Right lobe of liver (tissue), 6 donors: ENCODE results near the gene GOLGA6C. TPM values are rescaled to one million over a fixed set of nuclear protein-coding genes. Genes with fewer than 3 reads are reported as not detected.
"Not testable (repeated sequence)": the region's sequence is repeated elsewhere in the genome, so short reads cannot be mapped to it uniquely, and the experiment has no call there.

Source experiments
- ATAC-seq, 4 donors: fragments of 200-7000 bp; cut with Tn5 transposase; one replicate each; pipeline ENCODE4 v1.9.1; 2020; ENCODE audit warnings: mild to moderate bottlenecking in 4 of 4, moderate library complexity in 4 of 4
- DNase-seq, 3 donors: peaks; one replicate each; pipeline ENCODE4 v3.0.0-alpha.2; 2020
- H3K27ac ChIP-seq, 3 donors: fragments of 200-600 bp; one replicate each; pipeline ENCODE4 v1.8.0; 2022
- H3K27me3 ChIP-seq, 2 donors: fragments of 200-600 bp; one replicate each; pipeline ENCODE4 v1.8.0; 2022
- H3K36me3 ChIP-seq, 4 donors: fragments of 200-600 bp; sonication (generic) in 1 of 4; one replicate each; pipeline versions ENCODE4 v1.5.1 to v1.8.0; 2017 to 2022; ENCODE audit warnings: control low read depth in 1 of 4
- H3K4me1 ChIP-seq, 4 donors: fragments of 200-600 bp; sonication (generic) in 1 of 4; one replicate each; pipeline versions ENCODE4 v1.5.1 to v1.8.0; 2017 to 2022; ENCODE audit warnings: control low read depth in 1 of 4
- H3K4me3 ChIP-seq, 3 donors: fragments of 200-600 bp; one replicate each; pipeline ENCODE4 v1.8.0; 2022
- H3K9me3 ChIP-seq, 4 donors: fragments of 200-600 bp; sonication (generic) in 1 of 4; one replicate each; pipeline versions ENCODE4 v1.5.1 to v1.8.0; 2017 to 2022; ENCODE audit warnings: control low read depth in 1 of 4
- POLR2A ChIP-seq: fragments of 450-650 bp; IDR thresholded peaks from one replicate; pipeline ENCODE4 v1.6.1; 2017; ENCODE audit warnings: antibody characterized with exemption, mild to moderate bottlenecking
- WGBS: methylation state at CpG from one replicate; pipeline ENCODE4 v1.1.6; 2018; ENCODE audit warnings: low coverage, low lambda C conversion rate; ENCODE audit not compliant: insufficient coverage; ENCODE audit errors: missing lambda C conversion rate; 5-methylcytosine and 5-hydroxymethylcytosine counted together
- intact Hi-C, 2 donors: fragments of 100-400 bp; cut with DNase I; formaldehyde crosslinking; loops; one replicate each; pipeline versions ENCODE4 v1.11.2 to v1.14.1; 2022
- long read RNA-seq: library from polyadenylated mRNA; unstranded; transcript quantifications from one replicate; pipeline ENCODE4 v2.0.0, GENCODE V29; 2019
- total RNA-seq, 6 experiments: library from RNA; depleted of rRNA in 2 of 6; stranded (reverse); fragments of >200 nt in 2 of 6; fragmentation: NEBNext Ultra II Directional in 3 of 6; extraction: Animal tissue kit (Norgen Biotek cat#: 25700) in 3 of 6; gene quantifications; one replicate each; pipeline versions ENCODE4 v1.1.0 to v1.2.4, GENCODE V29; 2016 to 2023
- TF ChIP-seq, protein P1 (sequence below), 4 donors: fragments of 200-600 bp in 3 of 4; fragments of 450-650 bp in 1 of 4; IDR thresholded peaks; one replicate each; pipeline versions ENCODE4 v1.5.1 to v1.8.0; 2016 to 2022; ENCODE audit warnings: antibody characterized with exemption in 4 of 4, mild to moderate bottlenecking in 2 of 4
- donor health status: DM: no; HTN: yes; CAD: no.
- donor health status: DM: no; HTN: no; CAD: no.
- donor health status: DM: no; HTN: no; CAD: no.
- donor health status: DM: no; HTN: yes; CAD: no.
- donor health status: DM: no; HTN: yes; CAD: no.

GOLGA6C gene, protein sequence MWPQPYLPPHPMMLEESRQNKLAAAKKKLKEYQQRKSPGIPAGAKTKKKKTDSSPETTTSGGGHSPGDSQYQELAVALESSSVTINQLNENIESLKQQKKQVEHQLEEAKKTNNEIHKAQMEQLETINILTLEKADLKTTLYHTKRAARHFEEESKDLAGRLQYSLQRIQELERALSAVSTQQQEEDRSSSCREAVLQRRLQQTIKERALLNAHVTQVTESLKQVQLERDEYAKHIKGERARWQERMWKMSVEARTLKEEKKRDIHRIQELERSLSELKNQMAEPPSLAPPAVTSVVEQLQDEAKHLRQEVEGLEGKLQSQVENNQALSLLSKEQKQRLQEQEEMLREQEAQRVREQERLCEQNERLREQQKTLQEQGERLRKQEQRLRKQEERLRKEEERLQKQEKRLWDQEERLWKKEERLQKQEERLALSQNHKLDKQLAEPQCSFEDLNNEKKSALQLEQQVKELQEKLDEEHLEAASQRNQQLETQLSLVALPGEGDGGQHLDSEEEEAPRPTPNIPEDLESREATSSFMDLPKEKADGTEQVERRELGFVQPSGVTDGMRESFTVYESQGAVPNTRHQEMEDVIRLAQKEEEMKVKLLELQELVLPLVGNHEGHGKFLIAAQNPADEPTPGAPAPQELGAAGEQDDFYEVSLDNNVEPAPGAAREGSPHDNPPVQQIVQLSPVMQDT
- under 1 TPM in 3 of 6 experiments, not detected in 3; 0.19 to 0.51 (median 0.22) TPM for total RNA-seq
- long read RNA-seq, result 0 reads

DNA sequence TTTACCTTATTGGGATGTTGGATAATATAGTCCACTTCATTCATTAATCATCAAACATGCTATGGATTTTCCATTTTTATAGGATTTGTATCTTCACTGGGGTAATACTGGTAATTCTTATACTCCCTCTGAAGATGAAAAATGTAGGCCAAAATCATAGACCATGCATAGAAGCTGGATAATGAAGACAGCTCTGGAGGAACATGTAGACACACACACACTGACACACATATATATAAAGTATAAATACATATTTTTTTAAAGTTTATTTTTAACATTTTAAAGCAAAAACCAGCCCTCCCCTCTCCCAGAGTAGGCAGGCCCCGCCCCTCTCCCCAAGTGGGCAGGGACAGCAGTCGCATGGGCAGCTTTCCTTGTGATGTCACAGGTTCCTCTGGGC, at the start of gene GOLGA6C:
Gene GOLGA6C, plus strand, starts transcription at position 301 of the 400 bp plus-strand sequence. CDS start 265 bp downstream, outside the sequence.
- H3K4me1 ChIP-seq, DNase-seq, ATAC-seq, H3K36me3 ChIP-seq, H3K9me3 ChIP-seq, H3K27me3 ChIP-seq, H3K4me3 ChIP-seq, H3K27ac ChIP-seq, intact Hi-C loops: not testable (repeated sequence)
- no CpG with 5 or more reads among the region's 2 CpGs for WGBS

DNA sequence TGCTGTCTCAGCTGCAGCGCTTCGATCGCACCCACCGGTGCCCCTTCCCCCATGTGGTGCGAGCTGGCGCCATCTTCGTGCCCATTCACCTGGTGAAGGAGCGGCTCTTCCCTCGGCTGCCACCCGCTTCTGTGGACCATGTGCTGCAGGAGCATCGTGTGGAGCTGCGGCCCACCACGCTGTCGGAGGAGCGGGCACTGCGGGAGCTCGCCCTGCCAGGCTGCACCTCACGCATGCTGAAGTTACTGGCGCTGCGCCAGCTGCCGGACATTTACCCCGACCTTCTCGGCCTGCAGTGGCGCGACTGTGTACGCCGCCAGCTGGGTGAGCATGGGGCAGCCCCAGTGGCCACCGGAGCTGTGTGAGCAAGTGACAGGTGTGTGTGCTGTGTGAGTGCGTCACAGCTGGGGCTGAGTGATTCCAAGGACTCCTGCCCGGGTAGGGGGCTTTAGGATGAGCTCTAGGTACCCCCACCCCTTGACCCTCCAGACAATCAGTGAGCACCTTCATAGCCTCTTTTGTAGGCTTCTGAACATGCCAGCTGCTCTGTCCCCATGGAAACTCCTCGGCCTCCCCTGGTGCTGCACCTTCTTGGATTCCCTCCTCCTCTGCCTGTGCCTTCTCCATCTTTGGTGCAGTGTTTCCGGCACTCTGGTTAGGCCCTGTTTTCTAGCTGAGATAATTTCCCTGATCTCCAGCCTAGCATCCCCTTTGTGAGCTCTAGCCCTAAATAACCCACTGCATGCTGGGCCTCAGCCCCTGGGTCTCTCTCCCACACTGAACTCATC, 49.4 kb upstream of the GOLGA6C start:
- H3K4me1 ChIP-seq, result peaks cover 0 to 10% (median 0%) of the 10 kb centered on the region in 4 donors

DNA sequence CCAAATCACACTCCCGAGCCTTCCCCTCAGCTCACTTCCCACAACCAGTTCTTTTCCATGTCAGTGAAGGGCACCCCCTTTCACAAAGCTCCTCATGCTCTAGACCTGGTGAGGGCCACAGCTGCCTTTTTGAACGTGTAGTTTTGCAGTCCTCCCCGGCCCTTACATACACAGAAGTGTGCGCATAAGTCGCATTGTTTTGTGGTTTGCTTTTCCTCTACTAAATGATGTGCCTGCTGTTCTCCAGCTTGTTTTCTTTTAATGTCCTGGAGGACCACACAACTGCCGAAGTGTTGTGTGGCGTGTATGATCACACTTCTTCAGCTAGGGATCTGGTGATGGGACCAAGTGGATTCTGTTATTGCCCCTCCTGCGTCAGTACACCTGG, 48.9 kb upstream of the GOLGA6C start:
- Histone ChIP-seq H3K4me3 (no peak overlapping the region), H3K27ac (no peak overlapping the region), H3K9me3 (no peaks in the 10 kb centered on the region), H3K27me3 (no peaks in the 10 kb centered on the region), H3K36me3 (peaks cover 0 to 14% (median 9%) of the 10 kb centered on the region in 4 donors), H3K4me1 (peaks cover 0 to 8% (median 0%) of the 10 kb centered on the region in 4 donors)
- intact Hi-C loops, result loop anchor here in 1 of 2 donors (5.0 kb wide), 1 partner anchor 182 kb away; no protein-coding TSS in a partner anchor
- WGBS, result 67% methylated on average over 7 of the region's 8 CpGs
- TF ChIP-seq, protein P1, sequence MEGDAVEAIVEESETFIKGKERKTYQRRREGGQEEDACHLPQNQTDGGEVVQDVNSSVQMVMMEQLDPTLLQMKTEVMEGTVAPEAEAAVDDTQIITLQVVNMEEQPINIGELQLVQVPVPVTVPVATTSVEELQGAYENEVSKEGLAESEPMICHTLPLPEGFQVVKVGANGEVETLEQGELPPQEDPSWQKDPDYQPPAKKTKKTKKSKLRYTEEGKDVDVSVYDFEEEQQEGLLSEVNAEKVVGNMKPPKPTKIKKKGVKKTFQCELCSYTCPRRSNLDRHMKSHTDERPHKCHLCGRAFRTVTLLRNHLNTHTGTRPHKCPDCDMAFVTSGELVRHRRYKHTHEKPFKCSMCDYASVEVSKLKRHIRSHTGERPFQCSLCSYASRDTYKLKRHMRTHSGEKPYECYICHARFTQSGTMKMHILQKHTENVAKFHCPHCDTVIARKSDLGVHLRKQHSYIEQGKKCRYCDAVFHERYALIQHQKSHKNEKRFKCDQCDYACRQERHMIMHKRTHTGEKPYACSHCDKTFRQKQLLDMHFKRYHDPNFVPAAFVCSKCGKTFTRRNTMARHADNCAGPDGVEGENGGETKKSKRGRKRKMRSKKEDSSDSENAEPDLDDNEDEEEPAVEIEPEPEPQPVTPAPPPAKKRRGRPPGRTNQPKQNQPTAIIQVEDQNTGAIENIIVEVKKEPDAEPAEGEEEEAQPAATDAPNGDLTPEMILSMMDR (IDR thresholded peaks at IDR 0.05), result no peak
- TF ChIP-seq POLR2A, result no peak
- ATAC-seq, result no peak
- DNase-seq, result no peak

More for the DNA sequence above, 49.4 kb upstream of the GOLGA6C start:
- Histone ChIP-seq H3K9me3 (no peaks in the 10 kb centered on the region), H3K27me3 (no peaks in the 10 kb centered on the region), H3K27ac (no peak overlapping the region), H3K4me3 (no peak overlapping the region), H3K36me3 (peaks cover 0 to 14% (median 9%) of the 10 kb centered on the region in 4 donors)
- peak in 1 of 4 donors; percentile 5 for ATAC-seq
- TF ChIP-seq, protein P1 (IDR thresholded peaks at IDR 0.05), result no peak
- 90% methylated on average over 4 of the region's 32 CpGs for WGBS
- peak in 1 of 3 donors; percentile 67 for DNase-seq
- intact Hi-C loops, result loop anchor here in 1 of 2 donors (5.0 kb wide), 1 partner anchor 181 kb away; no protein-coding TSS in a partner anchor

DNA sequence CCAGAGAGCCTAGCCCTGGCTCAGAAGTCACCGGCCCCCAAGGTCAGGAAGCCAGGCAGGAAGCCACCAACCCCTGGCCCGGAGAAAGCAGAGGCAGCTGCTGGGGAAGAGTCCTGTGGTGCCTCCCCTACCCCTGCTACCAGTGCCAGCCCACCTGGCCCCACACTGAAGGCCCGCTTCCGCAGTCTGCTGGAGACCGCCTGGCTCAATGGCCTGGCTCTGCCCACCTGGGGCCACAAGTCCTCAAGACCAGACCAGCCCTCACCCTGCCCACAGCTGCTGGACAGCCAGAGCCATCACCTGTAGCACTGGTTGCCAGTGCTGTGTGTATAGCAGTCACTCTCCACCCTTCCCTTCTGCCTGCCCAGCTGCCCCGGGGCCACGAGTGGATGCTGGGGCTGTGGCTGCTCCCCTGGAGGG, 47.3 kb upstream of the GOLGA6C start:
- Histone ChIP-seq H3K4me1 (no peaks in the 10 kb centered on the region), H3K27me3 (no peaks in the 10 kb centered on the region), H3K36me3 (peaks cover 0 to 14% (median 9%) of the 10 kb centered on the region in 4 donors), H3K27ac (no peak overlapping the region), H3K9me3 (no peaks in the 10 kb centered on the region), H3K4me3 (no peak overlapping the region)
- no peak for DNase-seq
- WGBS, result no CpG with 5 or more reads among the region's 7 CpGs
- no peak for ATAC-seq
- intact Hi-C loops, result no loop called here
- TF ChIP-seq, protein P1 (IDR thresholded peaks at IDR 0.05), result no peak
- no peak for TF ChIP-seq POLR2A
